Glutamatergic neuron (in vitro differentiated cells): ENCODE measurements around the gene APOL2. TPM values are rescaled to one million over a fixed set of nuclear protein-coding genes. Genes with fewer than 3 reads are reported as not detected.
"Not testable (repeated sequence)": the region's sequence is repeated elsewhere in the genome, so short reads cannot be mapped to it uniquely, and the experiment has no call there.

Experiments
- DNase-seq: peaks from one replicate; pipeline ENCODE4 v3.0.0; 2022
- H3K27ac Mint-ChIP-seq: one replicate; pipeline ENCODE4 v1.8.0; 2020; ENCODE audit warnings: mild to moderate bottlenecking, mixed read lengths, inconsistent platforms; ENCODE audit not compliant: unreplicated experiment
- H3K27me3 Mint-ChIP-seq: one replicate; pipeline ENCODE4 v1.8.0; 2020; ENCODE audit warnings: mild to moderate bottlenecking, moderate library complexity, mixed read lengths, inconsistent platforms; ENCODE audit not compliant: unreplicated experiment
- H3K36me3 Mint-ChIP-seq: one replicate; pipeline ENCODE4 v1.8.0; 2020; ENCODE audit warnings: mild to moderate bottlenecking, mixed read lengths, inconsistent platforms; ENCODE audit not compliant: unreplicated experiment
- H3K4me1 Mint-ChIP-seq: one replicate; pipeline ENCODE4 v1.8.0; 2020; ENCODE audit warnings: mild to moderate bottlenecking, low read depth, mixed read lengths, inconsistent platforms; ENCODE audit not compliant: unreplicated experiment
- H3K4me3 Mint-ChIP-seq: one replicate; pipeline ENCODE4 v1.8.0; 2020; ENCODE audit warnings: mild to moderate bottlenecking, mixed read lengths, inconsistent platforms; ENCODE audit not compliant: unreplicated experiment
- H3K9me3 Mint-ChIP-seq: one replicate; pipeline ENCODE4 v1.8.0; 2020; ENCODE audit warnings: mild to moderate bottlenecking, moderate library complexity, mixed read lengths, inconsistent platforms; ENCODE audit not compliant: unreplicated experiment
- CTCF ChIP-seq: fragments of 200-600 bp; sonication (generic); IDR thresholded peaks from one replicate; pipeline ENCODE4 v1.5.0; 2021; ENCODE audit not compliant: partially characterized antibody, unreplicated experiment
- total RNA-seq: library from RNA; stranded (reverse); fragmentation: NEBNext Ultra II Directional; extraction: Animal tissue kit (Norgen Biotek cat#: 25700); gene quantifications from one replicate; pipeline ENCODE4 v1.2.1, GENCODE V29; 2021; ENCODE audit not compliant: unreplicated experiment

The APOL2 gene
- total RNA-seq, 1 donor from 2014 or later = not detected

GRCh38 chr22:36193171-36193570 is 46.2 kb downstream of the APOL2 start:
- TF ChIP-seq CTCF = no peak
- no peaks in the 10 kb centered on the region for H3K36me3 Mint-ChIP-seq
- peaks cover 25% of the 10 kb centered on the region for H3K4me1 Mint-ChIP-seq
- H3K27ac Mint-ChIP-seq = no peak overlapping the region
- H3K27me3 Mint-ChIP-seq = peaks cover 12% of the 10 kb centered on the region
- DNase-seq = no peak
- H3K9me3 Mint-ChIP-seq = peaks cover 12% of the 10 kb centered on the region
- no peak overlapping the region for H3K4me3 Mint-ChIP-seq

GRCh38 chr22:36192542-36192941 is 46.8 kb downstream of the APOL2 start:
- no peak for DNase-seq
- Mint-ChIP-seq H3K27ac (no peak overlapping the region), H3K27me3 (peaks cover 10% of the 10 kb centered on the region), H3K4me1 (peaks cover 18% of the 10 kb centered on the region), H3K4me3 (no peak overlapping the region), H3K36me3 (no peaks in the 10 kb centered on the region), H3K9me3 (peaks cover 10% of the 10 kb centered on the region)
- TF ChIP-seq CTCF = no peak

GRCh38 chr22:36191106-36191836 is 48.1 kb downstream of the APOL2 start:
- peaks cover 8% of the 10 kb centered on the region for H3K9me3 Mint-ChIP-seq
- no peaks in the 10 kb centered on the region for H3K36me3 Mint-ChIP-seq
- peaks cover 6% of the 10 kb centered on the region for H3K4me1 Mint-ChIP-seq
- H3K4me3 Mint-ChIP-seq = no peak overlapping the region
- H3K27ac Mint-ChIP-seq = no peak overlapping the region
- DNase-seq = no peak
- peaks cover 8% of the 10 kb centered on the region for H3K27me3 Mint-ChIP-seq
- no peak for TF ChIP-seq CTCF

- not testable (repeated sequence) for H3K4me1 Mint-ChIP-seq, H3K9me3 Mint-ChIP-seq, H3K36me3 Mint-ChIP-seq, H3K27ac Mint-ChIP-seq, H3K27me3 Mint-ChIP-seq, DNase-seq, H3K4me3 Mint-ChIP-seq
Measured at GRCh38 chr22:36187862-36188261, 51.5 kb downstream of the APOL2 start.

GRCh38 chr22:36185828-36186624 is 53.3 kb downstream of the APOL2 start:
- no peak for DNase-seq
- no peak for TF ChIP-seq CTCF
- H3K4me3 Mint-ChIP-seq = no peak overlapping the region
- no peaks in the 10 kb centered on the region for H3K36me3 Mint-ChIP-seq
- H3K27ac Mint-ChIP-seq = no peak overlapping the region
- H3K9me3 Mint-ChIP-seq = peaks cover 2% of the 10 kb centered on the region
- H3K27me3 Mint-ChIP-seq = peaks cover 4% of the 10 kb centered on the region
- peaks cover 1% of the 10 kb centered on the region for H3K4me1 Mint-ChIP-seq
